Stimulated activated CD8-positive, alpha-beta memory T cell treated with anti-CD3 and anti-CD28 coated beads, Interleukin-4, amount 100 ng/mL, for 48 hours (primary cell): ENCODE data around the gene SMAD7.

Experiments used
- DNase-seq: peaks from one replicate; pipeline ENCODE4 v3.0.0-alpha.2; 2020

The SMAD7 gene

GRCh38 chr18:48892146-48892855, 58.5 kb downstream of the SMAD7 start:
- no peak for DNase-seq

GRCh38 chr18:48891721-48892120, 59.0 kb downstream of the SMAD7 start:
- no peak for DNase-seq

DNA sequence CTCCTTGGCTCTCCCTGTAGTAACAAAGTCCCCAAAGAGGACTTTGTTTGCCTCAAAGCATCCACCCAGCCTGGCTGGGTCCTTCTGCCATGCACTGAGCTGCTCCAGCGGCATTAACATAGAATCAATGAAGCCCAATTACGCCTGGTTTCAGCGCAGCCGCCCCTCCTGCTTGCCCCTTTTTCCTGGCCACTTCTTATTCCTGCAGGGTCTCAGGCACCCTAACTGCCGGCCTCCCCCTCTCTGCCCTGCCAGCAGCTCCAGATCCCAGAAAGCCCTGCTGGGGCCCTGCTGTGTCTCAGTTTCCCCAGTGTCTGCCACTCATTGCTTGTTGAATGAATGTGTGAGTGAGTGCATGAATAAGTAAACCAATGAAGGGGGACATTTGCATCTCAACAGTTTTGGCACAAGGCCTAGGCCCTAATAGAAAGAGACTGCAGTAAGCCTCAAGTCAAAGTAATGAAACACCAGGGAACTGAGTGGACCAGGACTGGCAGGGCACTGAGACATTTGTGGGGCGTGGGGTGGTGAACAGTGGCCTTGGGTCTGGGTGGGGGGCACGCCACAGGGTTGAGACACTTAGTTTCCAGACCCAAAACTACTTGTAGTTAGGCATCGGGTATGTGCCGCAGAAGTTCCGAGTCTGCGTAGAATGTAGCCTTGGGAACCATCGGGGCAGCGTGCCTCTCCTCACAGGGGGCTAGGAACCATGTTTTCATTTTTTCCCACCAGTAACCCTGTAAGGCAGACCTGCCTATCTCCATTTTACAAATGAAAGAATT, 60.6 kb downstream of the SMAD7 start:
- no peak for DNase-seq

- no peak for DNase-seq
Observed at GRCh38 chr18:48889115-48889941, 61.4 kb downstream of the SMAD7 start.

DNA sequence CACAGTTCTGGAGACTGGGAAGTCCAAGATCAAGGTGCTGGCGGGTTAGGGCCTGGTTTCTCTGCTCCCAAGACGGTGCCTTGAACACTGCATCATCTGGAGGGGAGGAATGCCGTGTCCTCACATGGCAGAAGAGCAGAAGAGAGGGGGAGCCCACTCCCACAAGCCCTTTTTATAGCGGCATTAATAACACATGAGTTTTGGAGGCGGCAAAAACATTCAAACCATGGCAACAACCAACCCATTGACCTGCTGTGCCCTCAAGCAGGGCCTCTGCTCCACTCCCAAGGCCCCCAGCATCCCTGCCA, 62.0 kb downstream of the SMAD7 start:
- no peak for DNase-seq

DNA sequence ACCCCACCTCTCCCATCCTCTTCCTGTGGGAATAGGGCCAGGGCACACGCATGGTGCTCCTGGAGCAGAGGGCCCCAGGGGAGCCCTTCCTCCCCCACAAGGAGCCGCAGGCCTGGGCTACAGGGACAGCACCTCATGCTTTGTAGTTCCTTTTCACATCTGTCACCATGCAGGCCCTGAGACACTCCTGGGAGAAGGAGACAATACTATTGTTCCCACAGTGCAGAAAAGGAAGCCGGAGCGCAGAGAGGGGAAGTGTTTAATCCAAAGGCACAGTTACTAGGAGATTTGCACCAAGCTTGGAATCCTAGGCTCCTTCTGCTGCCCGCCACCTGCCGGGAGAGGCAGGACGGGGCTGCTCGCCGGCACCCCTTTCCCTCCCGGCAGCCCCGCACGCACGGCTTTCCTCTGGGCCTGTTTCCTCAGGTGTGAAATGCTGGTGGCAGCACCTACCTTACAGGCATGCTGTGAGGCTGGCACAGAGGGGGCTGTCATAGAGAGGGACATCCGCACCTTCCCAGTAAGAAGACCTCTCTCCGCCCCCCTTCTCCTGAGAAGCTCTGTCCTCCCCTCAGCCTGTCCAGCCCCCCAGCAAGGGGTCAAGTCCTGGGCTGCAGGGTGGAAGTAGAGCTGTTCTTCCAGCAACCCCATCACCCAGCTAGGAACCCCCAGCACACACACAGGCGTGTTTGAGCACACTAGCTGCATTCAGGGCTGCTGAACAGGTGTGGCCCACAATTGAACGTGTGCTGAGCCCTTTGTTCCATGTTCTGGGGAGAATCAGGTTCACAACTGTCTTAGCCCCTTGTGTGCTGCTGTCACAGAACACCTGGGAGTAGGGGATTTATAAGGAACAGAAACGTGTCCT, 62.6 kb downstream of the SMAD7 start:
- DNase-seq, result no peak

DNA sequence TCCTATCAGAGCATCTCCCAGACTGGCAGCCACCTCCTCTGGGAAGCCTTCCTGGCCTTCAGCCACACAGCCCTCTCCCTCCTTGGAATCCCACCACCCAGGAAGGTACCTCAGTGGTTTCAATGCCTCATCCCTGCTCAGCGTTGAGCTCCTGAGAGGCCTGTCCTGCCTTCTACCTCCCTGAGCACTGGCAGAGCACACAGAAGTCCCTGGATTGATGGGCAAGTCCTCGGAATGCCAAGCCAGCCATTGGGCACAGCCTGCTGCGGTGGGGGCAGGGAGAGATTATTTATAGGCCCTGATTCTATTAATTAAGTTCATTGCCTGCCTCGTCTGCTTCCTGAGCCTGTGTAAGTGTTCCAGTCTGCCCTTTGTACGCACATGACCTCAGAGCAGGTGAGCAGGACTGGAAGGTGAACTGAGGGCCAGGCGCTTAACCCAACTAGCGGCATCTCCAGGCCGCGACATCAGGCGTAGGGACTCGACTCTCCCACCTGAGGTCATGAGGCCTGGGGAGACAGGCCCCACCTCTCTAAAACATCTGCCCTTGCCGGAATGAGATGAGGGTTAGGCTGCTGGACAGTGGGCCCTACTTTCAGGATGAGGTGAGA, 63.4 kb downstream of the SMAD7 start:
- no peak for DNase-seq

GRCh38 chr18:48886520-48887293, 64.1 kb downstream of the SMAD7 start:
- no peak for DNase-seq

DNA sequence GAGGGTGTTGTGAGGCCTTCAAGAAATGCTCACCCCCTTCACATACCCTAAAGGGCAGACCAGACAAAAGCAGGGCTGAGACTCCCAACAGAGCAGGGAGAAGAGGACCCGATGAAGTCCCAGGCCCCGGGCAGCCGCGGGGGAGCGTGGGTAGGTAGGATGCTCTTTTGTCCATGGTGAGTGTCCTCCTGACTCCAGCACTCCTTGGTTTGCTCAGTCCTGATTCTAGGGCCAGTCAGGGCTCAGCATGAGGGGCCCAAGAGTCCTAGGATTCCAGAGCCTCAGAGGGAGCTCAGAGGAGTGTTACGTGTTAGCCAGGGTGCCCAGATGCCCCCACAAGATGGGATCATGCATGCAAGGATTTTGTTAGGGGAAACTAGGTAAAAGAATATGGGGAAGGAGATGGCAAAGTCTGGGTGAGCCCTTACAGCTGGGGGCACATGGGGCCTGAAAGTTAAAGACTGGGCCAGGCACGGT, 64.8 kb downstream of the SMAD7 start:
- DNase-seq, result no peak

GRCh38 chr18:48885266-48885923, 65.4 kb downstream of the SMAD7 start:
- no peak for DNase-seq

DNA sequence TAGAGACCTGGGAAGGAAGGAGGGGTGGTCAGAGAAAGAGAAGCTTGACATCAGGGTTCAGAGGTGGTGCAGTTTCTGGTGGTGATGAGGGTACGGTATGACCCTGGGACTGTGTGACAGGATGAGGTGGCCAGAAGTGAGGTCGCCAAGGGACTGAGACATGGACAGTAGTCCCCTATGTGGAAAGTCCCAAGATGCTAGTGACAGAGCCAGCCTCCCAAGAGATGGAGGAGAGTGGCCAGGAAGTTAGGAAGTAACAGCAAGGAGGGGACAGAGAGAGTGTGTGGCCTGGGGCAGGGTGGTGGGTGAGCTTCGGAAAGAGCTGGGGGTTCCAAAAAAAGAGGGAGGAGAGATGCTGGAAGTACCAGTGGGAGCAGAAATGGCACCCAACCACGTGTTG, 66.0 kb downstream of the SMAD7 start:
- no peak for DNase-seq

DNA sequence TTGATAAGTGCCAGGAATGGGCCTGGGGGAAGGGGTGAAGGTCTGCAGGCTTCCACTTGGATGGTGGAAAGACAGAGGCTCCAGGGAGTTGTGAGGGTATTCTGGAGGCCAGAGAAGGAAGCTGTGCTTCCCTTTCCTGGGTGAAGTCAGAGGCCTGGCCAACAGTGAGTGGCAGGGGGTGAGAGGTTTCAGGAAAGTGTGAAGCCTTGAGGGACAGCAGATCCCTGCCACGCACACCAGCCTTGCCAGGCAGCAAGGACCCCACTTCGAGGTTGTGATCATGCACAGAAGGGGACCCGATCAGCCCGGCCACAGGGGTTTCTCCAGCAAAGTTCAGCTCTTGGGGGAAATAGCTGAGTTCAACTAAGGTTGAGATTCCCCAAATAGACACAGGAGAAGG, 66.5 kb downstream of the SMAD7 start:
- DNase-seq, result no peak

DNA sequence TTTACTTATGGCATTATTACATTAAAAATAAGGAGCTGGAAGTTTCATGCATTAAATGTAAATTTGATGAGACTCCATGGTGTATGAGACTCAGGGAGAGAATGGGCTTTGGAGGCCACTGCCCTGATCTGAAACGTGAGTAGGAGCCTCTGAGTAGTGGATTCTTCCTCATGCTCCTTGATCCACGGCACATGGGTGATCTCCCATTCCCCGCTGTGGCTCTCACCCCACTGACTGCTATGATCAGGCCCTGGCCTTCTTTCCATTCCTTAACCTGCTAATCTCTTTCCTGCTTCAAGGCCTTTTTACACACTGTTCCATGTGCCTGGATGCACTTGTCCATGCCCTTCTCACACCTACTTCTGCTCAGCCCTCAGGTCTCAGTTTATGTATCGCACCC, 68.4 kb downstream of the SMAD7 start:
- DNase-seq, result no peak

- no peak for DNase-seq
Observed at GRCh38 chr18:48880931-48881330, 69.8 kb downstream of the SMAD7 start.

- no peak for DNase-seq
Observed at GRCh38 chr18:48879008-48879431, 71.7 kb downstream of the SMAD7 start.

GRCh38 chr18:48878471-48878870, 72.3 kb downstream of the SMAD7 start:
- DNase-seq, result no peak

GRCh38 chr18:48877941-48878340, 72.8 kb downstream of the SMAD7 start:
- DNase-seq, result no peak

DNA sequence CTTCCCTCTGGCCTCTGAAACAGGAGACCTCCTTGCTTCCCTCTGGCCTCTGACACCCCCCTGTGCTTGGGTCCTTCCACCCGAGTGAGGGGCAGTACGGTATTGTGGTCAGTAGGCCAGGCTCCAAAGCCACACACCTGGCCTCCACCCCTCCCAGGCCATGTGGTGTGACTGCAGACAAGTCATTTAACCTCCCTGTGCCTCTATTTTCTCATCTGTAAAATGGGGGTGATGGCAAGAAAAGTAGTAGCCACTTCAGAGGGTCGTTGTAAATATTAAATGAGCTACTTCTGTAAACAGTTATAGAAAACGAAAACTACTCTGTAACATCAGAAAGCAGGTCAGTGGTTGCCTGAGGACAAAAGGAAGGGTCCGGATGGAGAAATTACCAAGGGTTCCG, 74.2 kb downstream of the SMAD7 start:
- no peak for DNase-seq

- no peak for DNase-seq
Observed at GRCh38 chr18:48875942-48876511, 74.7 kb downstream of the SMAD7 start.

DNA sequence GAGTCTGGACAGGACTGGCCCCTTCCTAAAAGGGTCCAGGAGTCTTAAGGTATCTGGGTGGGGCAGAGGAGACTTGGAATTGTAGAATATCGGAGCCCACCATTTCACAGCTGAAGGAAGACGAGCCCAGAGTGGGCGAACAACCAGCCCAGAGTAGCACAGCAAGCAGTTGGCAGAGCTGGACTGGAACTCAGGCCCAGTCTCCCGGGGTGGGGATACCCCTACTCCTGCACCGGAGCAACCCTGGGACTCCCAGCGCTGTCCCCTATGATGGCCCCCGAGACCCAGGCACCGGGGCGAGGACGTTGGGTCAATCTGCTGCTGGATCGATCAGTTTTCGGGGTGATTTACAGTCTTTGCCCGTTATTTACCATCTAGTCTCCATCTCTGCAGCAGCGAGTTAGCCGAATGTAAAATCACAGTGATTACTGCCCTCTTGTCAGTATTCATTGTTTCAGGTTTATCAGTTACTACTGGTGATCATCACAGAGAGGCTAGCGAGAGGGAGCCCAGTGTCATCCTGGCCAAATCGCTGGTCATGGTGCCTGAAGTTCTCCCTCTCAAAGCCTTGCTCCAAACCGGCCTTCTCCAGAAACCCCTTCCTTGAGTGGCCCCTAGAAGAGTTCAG, 75.3 kb downstream of the SMAD7 start:
- no peak for DNase-seq
